GM12873 (cell line): ENCODE data around the gene ESPL1.
A peak's percentile ranks its signal among the peaks of the same experiment; 100 is the strongest.

Experiments used
- TF ChIP-seq, protein P1 (sequence below): IDR thresholded peaks from 2 replicates; pipeline ENCODE4 v1.5.1; 2012; ENCODE audit warnings: low read depth, mild to moderate bottlenecking, moderate library complexity, low read length, control low read depth; ENCODE audit not compliant: insufficient read depth; ENCODE audit errors: missing control alignments

ESPL1 gene

DNA sequence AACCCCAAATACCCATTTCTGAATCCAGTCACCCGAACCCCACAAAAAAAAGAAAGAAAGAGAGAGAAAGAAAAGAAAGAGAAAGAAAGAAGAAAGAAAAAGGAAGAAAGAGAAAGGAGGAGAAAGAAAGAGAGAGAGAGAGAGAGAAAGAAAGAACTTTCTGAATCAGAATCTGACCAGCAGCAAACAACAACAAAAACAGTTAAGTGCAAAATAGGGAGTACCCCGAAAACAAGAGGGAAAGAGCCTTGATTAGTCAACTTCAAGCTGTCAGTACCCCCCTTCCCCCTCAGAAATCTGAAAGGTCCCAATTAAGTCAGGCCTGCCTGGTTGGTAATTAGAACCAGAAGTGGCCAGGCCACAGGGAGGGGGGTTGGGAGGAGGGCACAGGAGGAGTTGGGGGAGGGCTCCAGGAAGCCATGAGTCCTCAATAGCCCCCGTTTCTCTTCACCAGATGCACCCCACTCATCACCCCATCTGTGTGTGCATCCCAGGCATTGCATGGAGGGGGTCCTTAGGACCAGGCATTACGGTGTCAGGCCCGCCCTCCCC, 45.9 kb upstream of the ESPL1 start:
- TF ChIP-seq, protein P1, sequence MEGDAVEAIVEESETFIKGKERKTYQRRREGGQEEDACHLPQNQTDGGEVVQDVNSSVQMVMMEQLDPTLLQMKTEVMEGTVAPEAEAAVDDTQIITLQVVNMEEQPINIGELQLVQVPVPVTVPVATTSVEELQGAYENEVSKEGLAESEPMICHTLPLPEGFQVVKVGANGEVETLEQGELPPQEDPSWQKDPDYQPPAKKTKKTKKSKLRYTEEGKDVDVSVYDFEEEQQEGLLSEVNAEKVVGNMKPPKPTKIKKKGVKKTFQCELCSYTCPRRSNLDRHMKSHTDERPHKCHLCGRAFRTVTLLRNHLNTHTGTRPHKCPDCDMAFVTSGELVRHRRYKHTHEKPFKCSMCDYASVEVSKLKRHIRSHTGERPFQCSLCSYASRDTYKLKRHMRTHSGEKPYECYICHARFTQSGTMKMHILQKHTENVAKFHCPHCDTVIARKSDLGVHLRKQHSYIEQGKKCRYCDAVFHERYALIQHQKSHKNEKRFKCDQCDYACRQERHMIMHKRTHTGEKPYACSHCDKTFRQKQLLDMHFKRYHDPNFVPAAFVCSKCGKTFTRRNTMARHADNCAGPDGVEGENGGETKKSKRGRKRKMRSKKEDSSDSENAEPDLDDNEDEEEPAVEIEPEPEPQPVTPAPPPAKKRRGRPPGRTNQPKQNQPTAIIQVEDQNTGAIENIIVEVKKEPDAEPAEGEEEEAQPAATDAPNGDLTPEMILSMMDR = no peak

DNA sequence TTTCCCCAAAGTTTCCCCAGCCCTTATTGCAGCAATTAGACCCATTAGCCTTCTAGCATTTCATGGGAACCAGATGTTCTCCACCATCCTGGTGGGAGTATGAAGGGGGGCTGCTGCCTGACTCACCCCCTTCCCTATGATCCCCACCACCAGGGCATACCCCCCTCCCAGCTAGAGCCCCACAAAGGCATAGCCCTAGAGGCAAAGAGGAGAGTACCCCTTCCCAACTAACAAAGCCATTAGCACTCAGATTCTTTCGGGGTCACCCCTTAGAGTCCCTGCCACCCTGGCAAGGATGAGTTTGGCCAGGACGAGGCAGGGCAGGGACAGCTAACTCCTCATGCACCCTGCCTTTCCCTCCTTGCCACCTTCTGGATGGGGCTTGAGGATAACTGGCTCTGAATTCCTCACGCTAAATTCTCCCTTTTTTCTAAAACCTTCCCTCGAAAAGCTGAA, 45.3 kb upstream of the ESPL1 start:
- TF ChIP-seq, protein P1 = no peak

DNA sequence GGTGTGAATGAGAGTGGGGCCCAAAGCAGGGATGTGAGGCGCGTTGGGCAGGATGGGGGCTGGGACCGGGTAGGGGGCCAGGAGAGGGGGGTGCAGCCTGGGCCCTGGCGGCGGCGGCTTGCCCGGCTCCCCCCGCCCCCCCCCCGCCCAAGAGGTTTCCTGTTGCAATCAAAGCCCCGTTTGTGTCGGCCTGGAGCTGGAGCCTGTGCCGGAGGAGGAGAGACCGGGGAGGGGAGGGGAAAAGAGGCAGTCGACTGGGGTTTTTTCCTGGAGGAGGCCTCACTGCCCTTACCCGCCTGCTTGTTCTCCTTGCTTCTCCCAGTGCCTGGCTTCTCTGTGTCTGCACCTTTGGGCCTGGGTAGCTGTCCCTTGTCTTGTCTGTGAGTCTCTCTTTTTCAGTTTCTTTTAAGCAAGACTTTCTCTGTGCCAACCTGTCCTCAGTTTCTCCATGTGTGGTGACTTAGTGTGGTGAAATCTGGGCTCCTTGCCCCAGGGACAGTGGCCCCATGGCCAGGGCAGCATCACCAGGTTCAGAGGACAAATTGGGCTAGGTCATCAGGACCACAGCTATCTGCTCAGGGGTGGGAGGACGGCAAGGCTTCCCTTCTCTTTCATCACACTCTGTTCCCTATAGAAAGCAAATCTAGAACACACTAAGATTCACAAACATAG, 44.6 kb upstream of the ESPL1 start:
- TF ChIP-seq, protein P1 = no peak

DNA sequence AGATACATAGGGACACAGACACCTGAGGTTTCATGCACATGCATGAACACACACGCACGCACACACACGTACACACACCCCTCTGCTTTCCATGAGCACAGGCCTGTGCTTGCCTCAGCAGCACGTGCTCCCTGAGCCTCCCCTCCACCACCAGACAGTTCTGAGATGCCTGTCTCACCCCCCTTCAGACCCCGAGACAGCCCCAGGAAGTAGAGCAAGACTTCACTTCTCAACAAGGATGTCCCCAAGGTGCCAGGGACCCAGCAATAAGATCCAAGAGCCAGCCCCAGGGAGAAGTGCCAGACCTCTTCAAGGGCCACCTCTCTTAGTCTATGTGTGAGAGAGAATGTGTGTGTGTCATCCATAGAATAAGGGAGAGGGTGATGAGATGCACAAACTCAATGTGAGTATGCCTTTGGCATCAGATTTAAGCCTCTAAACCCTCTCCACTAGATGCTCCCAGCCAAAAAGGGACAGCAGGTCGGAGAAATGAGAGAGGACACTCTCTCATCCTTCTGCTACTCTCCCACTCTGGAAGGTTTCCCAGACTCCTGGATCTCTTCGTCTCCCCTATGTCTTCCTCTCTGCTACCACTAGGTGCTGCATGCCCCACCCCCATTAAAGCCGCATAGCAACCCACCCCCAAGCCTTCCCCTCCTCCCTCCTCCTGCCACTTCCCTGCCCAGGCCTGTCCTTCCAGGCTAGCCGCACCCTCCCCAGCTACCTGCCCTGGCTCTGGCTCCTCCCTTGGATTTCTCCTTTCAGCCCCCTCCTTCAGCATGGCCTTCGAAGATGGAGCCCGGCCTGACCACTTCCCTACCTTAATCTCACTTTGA, 43.8 kb upstream of the ESPL1 start:
- TF ChIP-seq, protein P1 = peak; percentile 30

DNA sequence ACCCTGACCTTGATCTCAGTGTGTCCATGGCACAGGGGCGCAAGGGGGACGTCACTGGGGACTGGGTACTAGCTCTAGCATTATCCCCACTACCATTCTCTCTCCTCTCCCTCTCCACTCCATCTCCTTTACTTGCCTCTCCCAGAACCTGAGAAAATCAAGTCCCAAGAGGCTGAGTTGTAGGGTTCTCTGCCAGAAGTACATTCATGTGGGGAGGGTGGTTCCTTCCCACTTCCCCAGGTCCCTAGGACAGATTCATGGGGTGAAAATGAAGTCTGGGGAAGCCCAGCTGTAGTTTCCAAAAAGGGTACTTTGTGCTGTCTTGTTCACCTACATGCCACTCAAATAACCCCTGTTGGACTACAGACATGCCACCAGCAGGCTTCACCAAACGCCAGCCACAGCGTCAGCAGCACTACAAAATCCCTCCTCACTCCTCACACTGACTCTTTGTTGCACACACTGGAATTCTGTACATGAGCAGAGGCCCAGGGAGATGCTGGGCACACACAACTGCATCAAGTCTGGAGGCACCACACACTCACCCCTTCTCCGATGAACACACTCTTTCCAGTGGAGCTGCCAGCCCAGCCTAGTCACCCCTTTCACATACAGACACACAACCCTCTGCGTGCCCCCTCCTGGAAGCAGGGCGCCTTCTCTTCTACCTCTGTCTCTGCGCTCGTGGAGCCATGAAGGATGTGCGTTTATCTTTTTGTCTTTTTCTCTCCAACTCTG, 43.0 kb upstream of the ESPL1 start:
- TF ChIP-seq, protein P1 = no peak

DNA sequence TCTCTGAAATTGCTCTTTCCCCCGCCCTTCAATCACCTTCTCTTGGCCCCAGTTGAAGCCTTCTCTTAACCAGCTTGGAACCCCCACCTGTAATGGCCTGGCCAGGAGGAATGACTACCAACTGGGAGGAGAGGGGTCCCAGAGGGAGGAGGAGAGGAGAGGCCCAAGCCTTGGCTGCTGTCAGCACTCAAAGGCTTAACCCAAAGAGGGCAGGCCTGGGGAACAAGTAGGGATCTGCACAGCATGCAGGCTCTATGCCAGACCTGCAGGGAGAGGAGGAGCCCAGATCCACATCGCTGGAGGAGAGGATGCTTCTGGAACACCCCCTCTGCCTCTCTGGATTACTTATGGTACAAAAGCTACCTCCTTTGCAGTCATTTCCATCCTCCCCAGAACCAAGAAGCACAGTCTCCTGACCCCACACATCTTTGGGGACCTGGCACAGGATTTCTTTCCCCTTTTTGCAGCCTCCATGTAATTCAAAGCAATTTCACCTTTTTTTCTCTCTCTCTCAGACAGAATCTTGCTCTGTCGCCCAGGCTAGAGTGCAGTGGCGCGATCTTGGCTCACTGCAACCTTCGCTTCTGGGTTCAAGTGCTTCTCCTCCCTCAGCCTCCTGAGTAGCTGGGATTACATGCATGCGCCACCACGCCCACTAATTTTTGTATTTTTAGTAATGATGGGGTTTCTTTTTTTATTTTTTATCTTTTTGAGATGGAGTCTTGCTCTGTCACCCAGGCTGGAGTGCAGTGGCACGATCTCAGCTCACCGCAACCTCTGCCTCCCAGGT, 42.3 kb upstream of the ESPL1 start:
- TF ChIP-seq, protein P1 = no peak
